Measurements from ENCODE around the gene PYGO2. TPM values are rescaled to one million over a fixed set of nuclear protein-coding genes. Genes with fewer than 3 reads are reported as not detected.
A peak's percentile ranks its signal among the peaks of the same experiment; 100 is the strongest.
"Not testable (repeated sequence)": the region's sequence is repeated elsewhere in the genome, so short reads cannot be mapped to it uniquely, and the experiment has no call there.

PYGO2 gene
- total and polyA plus RNA-seq, 7 experiments from 2014 or later: 33.0 to 69.5 (median 46.2) TPM

DNA sequence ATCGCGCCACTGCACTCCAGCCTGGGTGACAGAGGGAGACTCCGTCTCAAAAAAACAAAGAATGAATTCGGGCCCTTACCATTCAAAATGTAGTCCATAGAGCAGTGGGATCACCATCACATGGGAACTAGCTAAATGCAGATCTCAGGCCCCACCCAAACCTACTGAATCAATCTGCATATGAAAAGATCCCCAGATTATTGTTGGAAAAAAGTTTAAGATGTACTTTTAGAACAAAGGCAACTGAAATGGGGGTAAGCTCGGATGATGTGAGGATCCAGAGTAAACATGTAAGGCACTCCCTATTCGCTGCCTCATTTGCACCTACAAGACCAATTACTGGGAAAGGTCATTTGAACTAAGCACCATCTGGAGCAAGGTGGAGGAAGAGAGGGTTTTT is 20.8 kb upstream of the PYGO2 start:
- POLR2A ChIA-PET: interaction anchor here (0.6 to 3.6 kb wide), 15 partner anchors 12 to 539 kb away, joined by 3 to 30 read pairs (median 9); partner anchors contain the start of genes ADAM15, KRTCAP2, LENEP and PBXIP1
- H3K27ac ChIP-seq (ENCODE audit: low read depth, low read length): peak overlapping the region; percentile 73
- peaks cover 0 to 30% (median 5%) of the 10 kb centered on the region in 7 donors for H3K4me1 Mint-ChIP-seq
- peak overlapping the region in 1 of 9 donors; percentile 41 for H3K27ac Mint-ChIP-seq
- H3K4me3 ChIP-seq (ENCODE audit: low read length): peak overlapping the region; percentile 64
- CTCF ChIA-PET: interaction anchor here (1.0 to 3.1 kb wide), 7 partner anchors 12 to 79 kb away, joined by 4 to 18 read pairs (median 5); partner anchors contain the start of gene SHC1
- no peaks in the 10 kb centered on the region for H3K27me3 ChIP-seq (ENCODE audit: control insufficient read depth in 2 of 2, insufficient read depth in 2 of 2, low read length in 2 of 2)
- H3K36me3 ChIP-seq (ENCODE audit: control insufficient read depth in 2 of 3, insufficient read depth in 3 of 3, low read length in 3 of 3): peaks cover 0 to 6% (median 0%) of the 10 kb centered on the region in 3 experiments
- no peaks in the 10 kb centered on the region for H3K9me3 ChIP-seq (ENCODE audit: control insufficient read depth in 2 of 3, low read length in 3 of 3)
- no peak overlapping the region for H3K4me3 Mint-ChIP-seq
- DNase-seq (no peak), ATAC-seq (no peak)
- peaks cover 0 to 13% (median 0%) of the 10 kb centered on the region in 5 donors for H3K36me3 Mint-ChIP-seq
- no peaks in the 10 kb centered on the region for H3K27me3 Mint-ChIP-seq
- H3K9me3 Mint-ChIP-seq: no peaks in the 10 kb centered on the region
- intact Hi-C loops (cut with micrococcal nuclease): loop anchor here (2.0 to 5.0 kb wide), 2 partner anchors 34 to 765 kb away; no protein-coding TSS in a partner anchor
- H3K4me1 ChIP-seq (ENCODE audit: control insufficient read depth in 2 of 2, insufficient read depth in 2 of 2, low read length in 2 of 2): peaks cover 12 to 13% of the 10 kb centered on the region in 2 donors

DNA sequence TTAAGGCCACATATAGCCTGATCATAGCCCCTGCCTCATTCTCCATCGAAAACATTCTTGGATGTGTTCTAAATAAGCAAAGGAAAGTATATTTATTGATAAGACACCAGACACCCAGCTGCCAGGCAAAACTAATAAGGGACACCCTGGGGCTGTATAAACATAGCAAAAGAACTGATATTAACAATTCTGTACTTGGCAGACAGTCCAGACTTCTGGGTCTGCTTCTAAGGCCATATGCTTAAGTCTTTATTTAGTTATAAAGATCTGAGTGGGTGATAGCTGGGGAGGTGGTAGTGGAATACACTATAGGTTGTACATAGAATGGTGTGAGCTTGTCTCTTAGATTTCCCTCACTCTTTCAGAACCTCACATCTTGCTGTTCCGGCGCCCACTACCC is 16.8 kb upstream of the PYGO2 start:
- Mint-ChIP-seq H3K4me3 (no peak overlapping the region), H3K27me3 (no peaks in the 10 kb centered on the region), H3K36me3 (peaks cover 0 to 12% (median 0%) of the 10 kb centered on the region in 5 donors), H3K27ac (peak overlapping the region in 1 of 9 donors; percentile 47), H3K9me3 (no peaks in the 10 kb centered on the region), H3K4me1 (peaks cover 0 to 20% (median 6%) of the 10 kb centered on the region in 7 donors)
- no peaks in the 10 kb centered on the region for H3K27me3 ChIP-seq (ENCODE audit: control insufficient read depth in 2 of 2, insufficient read depth in 2 of 2, low read length in 2 of 2)
- ChIA-PET CTCF (interaction anchor here (0.7 to 10.5 kb wide), 4 partner anchors 14 to 650 kb away, joined by 3 to 94 read pairs (median 4); partner anchors contain the start of gene LENEP), POLR2A (interaction anchor here (0.7 to 11.7 kb wide), 3 partner anchors 18 to 63 kb away, joined by 3 to 160 read pairs (median 37); partner anchors contain the start of genes PBXIP1 and PYGO2)
- DNase-seq: no peak
- intact Hi-C loops (cut with micrococcal nuclease): loop anchor here in 1 of 2 donors (10.0 kb wide), 1 partner anchor 346 kb away; the partner anchor contains the start of gene RUSC1
- H3K4me1 ChIP-seq (ENCODE audit: control insufficient read depth in 2 of 2, insufficient read depth in 2 of 2, low read length in 2 of 2): peaks cover 15 to 18% of the 10 kb centered on the region in 2 donors
- H3K27ac ChIP-seq (ENCODE audit: low read depth, low read length): no peak overlapping the region
- no peak overlapping the region for H3K4me3 ChIP-seq (ENCODE audit: low read length)
- no peak for ATAC-seq
- no peaks in the 10 kb centered on the region for H3K9me3 ChIP-seq (ENCODE audit: control insufficient read depth in 2 of 3, low read length in 3 of 3)
- H3K36me3 ChIP-seq (ENCODE audit: control insufficient read depth in 2 of 3, insufficient read depth in 3 of 3, low read length in 3 of 3): no peaks in the 10 kb centered on the region

DNA sequence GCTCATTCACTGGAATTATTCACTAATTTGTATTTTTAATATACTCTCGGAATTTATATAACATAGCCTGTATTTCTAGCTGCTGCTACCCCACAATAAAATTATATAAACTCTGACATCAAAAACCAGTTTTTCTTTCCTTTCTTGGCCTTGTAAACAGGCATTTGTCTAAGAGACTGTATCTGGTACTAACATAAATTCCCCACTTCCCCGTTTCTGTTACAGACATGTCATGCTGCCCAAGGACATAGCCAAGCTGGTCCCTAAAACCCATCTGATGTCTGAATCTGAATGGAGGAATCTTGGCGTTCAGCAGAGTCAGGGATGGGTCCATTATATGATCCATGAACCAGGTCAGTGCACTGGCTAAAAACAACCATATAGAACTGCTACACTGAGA is 16.2 kb upstream of the PYGO2 start:
- not testable (repeated sequence) for H3K27ac ChIP-seq (ENCODE audit: low read depth, low read length); H3K4me3 ChIP-seq (ENCODE audit: low read length); DNase-seq; H3K9me3 ChIP-seq (ENCODE audit: control insufficient read depth in 2 of 3, low read length in 3 of 3); H3K36me3 ChIP-seq (ENCODE audit: control insufficient read depth in 2 of 3, insufficient read depth in 3 of 3, low read length in 3 of 3); ATAC-seq; H3K27me3 ChIP-seq (ENCODE audit: control insufficient read depth in 2 of 2, insufficient read depth in 2 of 2, low read length in 2 of 2); H3K9me3 Mint-ChIP-seq; H3K27me3 Mint-ChIP-seq
- Mint-ChIP-seq H3K27ac (peak overlapping the region in 3 of 9 donors; percentile 32 to 75 (median 63)), H3K4me1 (peaks cover 3 to 23% (median 10%) of the 10 kb centered on the region in 7 donors), H3K36me3 (peaks cover 0 to 12% (median 0%) of the 10 kb centered on the region in 5 donors), H3K4me3 (peak overlapping the region in 1 of 10 donors; percentile 43)
- ChIA-PET POLR2A (interaction anchor here (0.7 to 11.7 kb wide), 3 partner anchors 17 to 64 kb away, joined by 3 to 160 read pairs (median 37); partner anchors contain the start of genes PBXIP1 and PYGO2), CTCF (interaction anchor here (0.6 to 10.5 kb wide), 2 partner anchors 37 to 267 kb away, joined by 3 to 94 read pairs; no protein-coding TSS in a partner anchor)
- intact Hi-C loops (cut with micrococcal nuclease): loop anchor here in 1 of 2 donors (10.0 kb wide), 1 partner anchor 347 kb away; the partner anchor contains the start of gene RUSC1
- peaks cover 20 to 21% of the 10 kb centered on the region in 2 donors for H3K4me1 ChIP-seq (ENCODE audit: control insufficient read depth in 2 of 2, insufficient read depth in 2 of 2, low read length in 2 of 2)

- Mint-ChIP-seq H3K27me3 (no peaks in the 10 kb centered on the region), H3K36me3 (peaks cover 0 to 20% (median 0%) of the 10 kb centered on the region in 5 donors), H3K4me1 (peaks cover 21 to 36% (median 30%) of the 10 kb centered on the region in 7 donors), H3K27ac (no peak overlapping the region), H3K4me3 (no peak overlapping the region), H3K9me3 (peaks cover 0 to 2% (median 0%) of the 10 kb centered on the region in 11 donors)
- CTCF ChIA-PET: interaction anchor here (0.8 to 10.5 kb wide), 5 partner anchors 18 to 39 kb away, joined by 3 to 94 read pairs (median 3); partner anchors contain the start of gene LENEP
- POLR2A ChIA-PET: interaction anchor here (0.6 to 11.7 kb wide), 10 partner anchors 8 to 44 kb away, joined by 3 to 160 read pairs (median 7); partner anchors contain the start of genes FLAD1, PBXIP1, PMVK and PYGO2
- peaks cover 0 to 10% (median 0%) of the 10 kb centered on the region in 3 experiments for H3K36me3 ChIP-seq (ENCODE audit: control insufficient read depth in 2 of 3, insufficient read depth in 3 of 3, low read length in 3 of 3)
- no peaks in the 10 kb centered on the region for H3K27me3 ChIP-seq (ENCODE audit: control insufficient read depth in 2 of 2, insufficient read depth in 2 of 2, low read length in 2 of 2)
- H3K9me3 ChIP-seq (ENCODE audit: control insufficient read depth in 2 of 3, low read length in 3 of 3): no peaks in the 10 kb centered on the region
- DNase-seq: peak in 7 of 9 donors; percentile 23 to 75 (median 41)
- H3K4me3 ChIP-seq (ENCODE audit: low read length): peak overlapping the region; percentile 82
- H3K27ac ChIP-seq (ENCODE audit: low read depth, low read length): peak overlapping the region; percentile 94
- intact Hi-C loops (cut with micrococcal nuclease): loop anchor here (1.0 to 10.0 kb wide), 3 partner anchors 42 to 367 kb away; partner anchors contain the start of genes ADAR (in 1 of the 2) and RUSC1 (in 1 of the 2)
- H3K4me1 ChIP-seq (ENCODE audit: control insufficient read depth in 2 of 2, insufficient read depth in 2 of 2, low read length in 2 of 2): peaks cover 28 to 33% of the 10 kb centered on the region in 2 donors
- ATAC-seq: no peak
Measured at GRCh38 chr1:154975409-154976059, 14.0 kb upstream of the PYGO2 start.

DNA sequence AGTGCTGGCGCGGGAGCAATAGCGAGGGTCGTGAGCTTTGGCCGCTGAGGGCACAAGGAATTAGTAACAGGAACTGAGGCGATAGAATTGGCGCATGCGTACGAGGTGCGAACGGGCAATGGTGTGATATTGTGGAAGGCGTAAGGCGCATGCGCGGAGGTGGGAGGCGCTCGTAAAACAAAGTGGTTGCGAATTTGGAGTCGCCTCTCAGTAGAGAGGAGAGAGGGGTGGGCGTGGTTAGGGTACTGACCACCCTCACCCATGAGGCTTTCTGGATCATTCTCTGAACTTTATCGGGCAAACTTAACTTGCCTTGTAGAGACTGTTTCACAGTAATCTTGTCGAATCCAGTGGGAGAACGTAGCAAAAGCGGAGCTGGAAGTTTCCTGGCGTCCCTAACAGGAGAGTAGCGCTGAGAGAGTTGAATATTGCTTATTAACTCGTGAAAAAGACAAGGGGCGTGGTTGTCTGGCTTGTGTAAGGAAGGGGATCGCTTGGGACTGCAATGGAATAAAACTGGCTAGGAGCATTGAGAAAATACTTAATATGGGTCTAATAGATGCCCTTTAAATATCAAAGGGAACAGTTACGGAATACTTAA is 13.3 kb upstream of the PYGO2 start:
- peak in 8 of 9 donors; percentile 91 to 98 (median 95) for DNase-seq
- Mint-ChIP-seq H3K36me3 (peaks cover 0 to 18% (median 0%) of the 10 kb centered on the region in 5 donors), H3K27ac (no peak overlapping the region), H3K4me1 (peaks cover 21 to 36% (median 30%) of the 10 kb centered on the region in 7 donors), H3K9me3 (peaks cover 0 to 2% (median 0%) of the 10 kb centered on the region in 11 donors), H3K4me3 (no peak overlapping the region), H3K27me3 (no peaks in the 10 kb centered on the region)
- peak; percentile 56 for ATAC-seq
- peaks cover 28 to 35% of the 10 kb centered on the region in 2 donors for H3K4me1 ChIP-seq (ENCODE audit: control insufficient read depth in 2 of 2, insufficient read depth in 2 of 2, low read length in 2 of 2)
- no peaks in the 10 kb centered on the region for H3K27me3 ChIP-seq (ENCODE audit: control insufficient read depth in 2 of 2, insufficient read depth in 2 of 2, low read length in 2 of 2)
- ChIA-PET CTCF (interaction anchor here (0.9 to 10.5 kb wide), 2 partner anchors 40 to 110 kb away, joined by 4 to 94 read pairs; no protein-coding TSS in a partner anchor), POLR2A (interaction anchor here (0.8 to 11.7 kb wide), 12 partner anchors 9 to 49 kb away, joined by 3 to 160 read pairs (median 6); partner anchors contain the start of genes FLAD1, PBXIP1, PMVK and PYGO2)
- peaks cover 0 to 13% (median 0%) of the 10 kb centered on the region in 3 experiments for H3K36me3 ChIP-seq (ENCODE audit: control insufficient read depth in 2 of 3, insufficient read depth in 3 of 3, low read length in 3 of 3)
- H3K4me3 ChIP-seq (ENCODE audit: low read length): peak overlapping the region; percentile 82
- H3K27ac ChIP-seq (ENCODE audit: low read depth, low read length): peak overlapping the region; percentile 94
- H3K9me3 ChIP-seq (ENCODE audit: control insufficient read depth in 2 of 3, low read length in 3 of 3): no peaks in the 10 kb centered on the region
- intact Hi-C loops (cut with micrococcal nuclease): loop anchor here (1.0 to 10.0 kb wide), 14 partner anchors 8 to 417 kb away; partner anchors contain the start of genes ADAM15 (in 2 of the 2), FLAD1 (in 2 of the 2), PYGO2 (in 2 of the 2) and UBE2Q1 (in 2 of the 2)

Measured in naive thymus-derived CD4-positive, alpha-beta T cell (primary cell).